GM12878 (cell line): ENCODE data around the gene SDHAF1. TPM values are rescaled to one million over a fixed set of nuclear protein-coding genes. Genes with fewer than 3 reads are reported as not detected.

Experiments
- ATAC-seq: fragments of 200-7000 bp; cut with Tn5 transposase; 3 replicates; pipeline ENCODE4 v1.9.1; 2020; ENCODE audit warnings: mild to moderate bottlenecking, moderate library complexity
- BruUV-seq: library from RNA; stranded (reverse); fragments of 400-500 nt; replicated peaks from 2 replicates; lab custom pipeline; 2021; lab: Mats Ljungman, UMichigan
- CTCF ChIA-PET: fragments of 300-600 bp; sonication (Branson Sonifier 250); formaldehyde crosslinking; extraction: SDS; loops from one replicate; lab custom pipeline; 2021; ENCODE audit warnings: inconsistent platforms; lab: Yijun Ruan, JAX
- POLR2A ChIA-PET: fragments of 350-600 bp; formaldehyde crosslinking; extraction: SDS; loops from one replicate; lab custom pipeline; 2021; ENCODE audit warnings: inconsistent platforms; lab: Charles Lee
- RAD21 ChIA-PET: fragments of 300-600 bp; sonication (Branson Sonifier 250); formaldehyde crosslinking; loops from one replicate; lab custom pipeline; 2023; ENCODE audit warnings: antibody characterized with exemption; ENCODE audit not compliant: unreplicated experiment; lab: Charles Lee
- SMC1A ChIA-PET: fragments of 300-600 bp; sonication (Branson Sonifier 250); formaldehyde crosslinking; loops from one replicate; lab custom pipeline; 2023; ENCODE audit not compliant: unreplicated experiment, uncharacterized antibody; lab: Charles Lee
- DNase-seq: peaks from one replicate; pipeline ENCODE4 v3.0.0-alpha.2; 2011; ENCODE audit warnings: low read depth, low spot score
- FAIRE-seq: peaks from 3 replicates; lab custom pipeline; 2011; peaks lifted over from hg19 to GRCh38; lab: Jason Lieb, UNC
- H2AFZ ChIP-seq: 2 replicates; pipeline ENCODE4 v1.6.0; 2011; ENCODE audit warnings: low read depth, low read length, control low read depth; ENCODE audit not compliant: control insufficient read depth
- H3K27ac ChIP-seq: 2 replicates; pipeline ENCODE4 v1.5.1; 2011; ENCODE audit warnings: control low read depth; ENCODE audit not compliant: control insufficient read depth, insufficient read depth
- H3K27me3 ChIP-seq, 2 experiments: replicated peaks in 1 of 2; 2 replicates each; pipeline versions ENCODE4 v1.6.0 to v1.6.1; 2011; ENCODE audit warnings: low read length in 1 of 2; ENCODE audit not compliant: control insufficient read depth in 2 of 2, insufficient read depth in 2 of 2
- H3K36me3 ChIP-seq, 2 experiments: 2 replicates each; pipeline ENCODE4 v1.5.1; 2011; ENCODE audit warnings: low read length in 1 of 2; ENCODE audit not compliant: control insufficient read depth in 2 of 2, insufficient read depth in 2 of 2
- H3K4me1 ChIP-seq: 2 replicates; pipeline ENCODE4 v1.6.1; 2011; ENCODE audit warnings: mild to moderate bottlenecking, low read length, moderate library complexity, mixed read lengths; ENCODE audit not compliant: control insufficient read depth, insufficient read depth
- H3K4me2 ChIP-seq: 2 replicates; pipeline ENCODE4 v1.6.0; 2011; ENCODE audit warnings: control low read depth; ENCODE audit not compliant: control insufficient read depth, insufficient read depth
- H3K4me3 ChIP-seq: fragments of 200-600 bp; sonication (generic); 2 replicates; pipeline ENCODE4 v1.5.1; 2016
- H3K79me2 ChIP-seq: 2 replicates; pipeline ENCODE4 v1.6.0; 2011; ENCODE audit warnings: low read length; ENCODE audit not compliant: control insufficient read depth, insufficient read depth
- H3K9ac ChIP-seq: 2 replicates; pipeline ENCODE4 v1.8.0; 2011; ENCODE audit warnings: low read length, control low read depth, mixed read lengths; ENCODE audit not compliant: control insufficient read depth, insufficient read depth
- H3K9me3 ChIP-seq: replicated peaks from 3 replicates; pipeline ENCODE4 v1.5.1; 2011; ENCODE audit warnings: mild to moderate bottlenecking, low read length; ENCODE audit not compliant: control insufficient read depth, insufficient read depth
- H4K20me1 ChIP-seq: 2 replicates; pipeline ENCODE4 v1.6.0; 2011; ENCODE audit not compliant: control insufficient read depth, insufficient read depth
- KDM1A ChIP-seq: fragments of 200-600 bp; sonication (generic); IDR thresholded peaks from 2 replicates; pipeline ENCODE4 v1.6.1; 2016; ENCODE audit warnings: borderline replicate concordance
- RB1 ChIP-seq: fragments of 450-650 bp; formaldehyde crosslinking; IDR thresholded peaks from 2 replicates; pipeline ENCODE4 v1.6.1; 2017; ENCODE audit warnings: mild to moderate bottlenecking, borderline replicate concordance
- RBBP5 ChIP-seq: fragments of 200-600 bp; sonication (generic); conservative IDR thresholded peaks from 2 replicates; pipeline ENCODE4 v1.6.1; 2016
- WRNIP1 ChIP-seq: IDR thresholded peaks from 2 replicates; pipeline ENCODE4 v1.6.1; 2011; ENCODE audit warnings: low read depth, low read length, improper control_type of control experiment, borderline replicate concordance
- WGBS: methylation state at CpG from one replicate; pipeline ENCODE4 v1.1.6; 2016; ENCODE audit warnings: low lambda C conversion rate; ENCODE audit not compliant: insufficient replicate concordance, insufficient coverage; ENCODE audit errors: missing lambda C conversion rate; 5-methylcytosine and 5-hydroxymethylcytosine counted together
- in situ Hi-C: fragments of 300-500 bp; cut with MboI; formaldehyde crosslinking; loops from 9 replicates; pipeline ENCODE4 v1.14.3; 2018; ENCODE audit warnings: mixed read lengths
- intact Hi-C: fragments of 100-400 bp; cut with micrococcal nuclease; formaldehyde crosslinking; loops from one replicate; pipeline ENCODE4 v1.14.2; 2022; ENCODE audit not compliant: unreplicated experiment
- polyA plus RNA-seq, 11 experiments: library from polyadenylated mRNA; depleted of rRNA in 4 of 11; unstranded in 6 of 11; stranded (reverse) in 5 of 11; fragments of >200 nt; fragmentation: Nextera tagmentation in 4 of 11; fragmentation: Illumina TruSeq in 1 of 11; extraction: Ambion mirVana in 4 of 11; extraction: Trizol in 1 of 11; gene quantifications; 1 replicate in 1 of 11; 2 replicates in 10 of 11; pipeline versions ENCODE4 v1.2.1 to v1.2.3, GENCODE V29; 2011 to 2016; ENCODE audit warnings: inconsistent platforms in 2 of 11, missing spikeins in 2 of 11, low read depth in 1 of 11
- small RNA-seq: library from RNA; depleted of rRNA; stranded (forward); fragments of <200 nt; gene quantifications from one replicate; pipeline ENCODE3, GENCODE V24; 2014
- total RNA-seq, 4 experiments: library from RNA; depleted of rRNA in 3 of 4; stranded (reverse); fragments of >200 nt in 3 of 4; fragmentation: Illumina TruSeq in 1 of 4; extraction: Trizol in 1 of 4; gene quantifications; 2 replicates each; pipeline versions ENCODE4 v1.2.1 to v1.2.3, GENCODE V29; 2013 to 2021

Gene SDHAF1
- total and polyA plus RNA-seq, 10 of the 15 experiments (the other 5 are each of a cell fraction or from before 2014, with no cell fraction given), result 0.74 to 45.6 (median 24.4) TPM

GRCh38 chr19:36043952-36044351, 49.0 kb downstream of the SDHAF1 start:
- Histone ChIP-seq H3K4me1 (no peaks in the 10 kb centered on the region), H3K4me2 (no peak overlapping the region), H3K4me3 (no peak overlapping the region), H3K9me3 (no peaks in the 10 kb centered on the region), H2AFZ (no peak overlapping the region), H3K9ac (no peak overlapping the region), H3K36me3 (peaks cover 0 to 2% of the 10 kb centered on the region in 2 experiments; a peak in 2 of 4 replicates), H4K20me1 (no peaks in the 10 kb centered on the region), H3K79me2 (no peaks in the 10 kb centered on the region), H3K27ac (no peak overlapping the region), H3K27me3 (no peaks in the 10 kb centered on the region)
- no TSS peak for BruUV-seq
- intact Hi-C loops, result no loop called here
- 100% methylated on average over 2 of the region's 2 CpGs for WGBS
- RAD21 ChIA-PET, result no interaction called here
- ATAC-seq, result no peak
- CTCF ChIA-PET, result no interaction called here
- SMC1A ChIA-PET, result interaction anchor here (0.7 to 1.6 kb wide), 2 partner anchors 30 to 34 kb away, joined by 3 to 5 read pairs; partner anchors contain the start of gene ALKBH6
- TF ChIP-seq WRNIP1 (no peak), RB1 (no peak), RBBP5 (no peak), KDM1A (no peak)
- in situ Hi-C loops, result no loop called here
- FAIRE-seq, result no peak
- POLR2A ChIA-PET, result no interaction called here
- no peak for DNase-seq

Small RNA genes within 50 kb of the gene (small RNA-seq; reads per million reads assigned to genes)
- gene AF038458.1, result not detected

Other genes with a start within 250 kb of the SDHAF1 start
Only the 7 nearest of the 26 such genes appear.
- gene TYROBP, start 86.9 kb upstream of the SDHAF1 start, total RNA-seq (2014; rRNA removed), result 0.44 and 0.62 TPM in 2 replicates
- 0.36 and 0.41 TPM in 2 replicates for gene TYROBP, start 86.9 kb upstream of the SDHAF1 start, total RNA-seq (2014; rRNA removed; fragmentation: Illumina TruSeq; extraction: Trizol)
- 0.40 and 0.54 TPM in 2 replicates for gene TYROBP, start 86.9 kb upstream of the SDHAF1 start, total RNA-seq (2021)
- gene TYROBP, start 86.9 kb upstream of the SDHAF1 start, polyA plus RNA-seq (2011; rRNA removed), result not detected in 2 replicates
- 0.78 TPM in 1 of 2 replicates, not detected in the other for gene TYROBP, start 86.9 kb upstream of the SDHAF1 start, polyA plus RNA-seq (2014; fragmentation: Illumina TruSeq; extraction: Trizol)
- under 1 TPM in 1 of 2 experiments, not detected in 1; 0.33 TPM for gene TYROBP, start 86.9 kb upstream of the SDHAF1 start, polyA plus RNA-seq (2014; fragmentation: Nextera tagmentation; extraction: Ambion mirVana)
- 1.4 and 2.4 TPM in 2 replicates for gene TYROBP, start 86.9 kb upstream of the SDHAF1 start, polyA plus RNA-seq (2014; rRNA removed)
- under 1 TPM; 0.54 to 0.62 TPM for gene TYROBP, start 86.9 kb upstream of the SDHAF1 start, polyA plus RNA-seq (2016; fragmentation: Nextera tagmentation; extraction: Ambion mirVana)
- gene LRFN3, start 58.8 kb upstream of the SDHAF1 start, total RNA-seq (2014; rRNA removed), result 0.76 and 2.0 TPM in 2 replicates
- 0.28 and 0.54 TPM in 2 replicates for gene LRFN3, start 58.8 kb upstream of the SDHAF1 start, total RNA-seq (2014; rRNA removed; fragmentation: Illumina TruSeq; extraction: Trizol)
- 5.8 and 7.3 TPM in 2 replicates for gene LRFN3, start 58.8 kb upstream of the SDHAF1 start, total RNA-seq (2021)
- gene LRFN3, start 58.8 kb upstream of the SDHAF1 start, polyA plus RNA-seq (2011; rRNA removed), result 0.05 TPM in 1 of 2 replicates, not detected in the other
- gene LRFN3, start 58.8 kb upstream of the SDHAF1 start, polyA plus RNA-seq (2014; fragmentation: Illumina TruSeq; extraction: Trizol), result 2.1 and 3.2 TPM in 2 replicates
- gene LRFN3, start 58.8 kb upstream of the SDHAF1 start, polyA plus RNA-seq (2014; fragmentation: Nextera tagmentation; extraction: Ambion mirVana), result under 1 TPM in 1 of 2 experiments, not detected in 1; 0.02 TPM
- 2.6 and 6.6 TPM in 2 replicates for gene LRFN3, start 58.8 kb upstream of the SDHAF1 start, polyA plus RNA-seq (2014; rRNA removed)
- gene LRFN3, start 58.8 kb upstream of the SDHAF1 start, polyA plus RNA-seq (2016; fragmentation: Nextera tagmentation; extraction: Ambion mirVana), result 1 to 10 TPM; 1.6 to 2.6 TPM
- gene SYNE4, start 13.6 kb downstream of the SDHAF1 start, total RNA-seq (2014; rRNA removed), result 0.68 and 0.87 TPM in 2 replicates
- 0.09 and 0.76 TPM in 2 replicates for gene SYNE4, start 13.6 kb downstream of the SDHAF1 start, total RNA-seq (2014; rRNA removed; fragmentation: Illumina TruSeq; extraction: Trizol)
- 0.72 and 1.2 TPM in 2 replicates for gene SYNE4, start 13.6 kb downstream of the SDHAF1 start, total RNA-seq (2021)
- 0.90 and 1.1 TPM in 2 replicates for gene SYNE4, start 13.6 kb downstream of the SDHAF1 start, polyA plus RNA-seq (2011; rRNA removed)
- gene SYNE4, start 13.6 kb downstream of the SDHAF1 start, polyA plus RNA-seq (2014; fragmentation: Illumina TruSeq; extraction: Trizol), result 0.68 and 0.93 TPM in 2 replicates
- gene SYNE4, start 13.6 kb downstream of the SDHAF1 start, polyA plus RNA-seq (2014; fragmentation: Nextera tagmentation; extraction: Ambion mirVana), result under 1 TPM; 0.35 to 0.69 TPM
- 0.72 and 1.2 TPM in 2 replicates for gene SYNE4, start 13.6 kb downstream of the SDHAF1 start, polyA plus RNA-seq (2014; rRNA removed)
- gene SYNE4, start 13.6 kb downstream of the SDHAF1 start, polyA plus RNA-seq (2016; fragmentation: Nextera tagmentation; extraction: Ambion mirVana), result under 1 TPM; 0.71 to 0.81 TPM
- gene ALKBH6, start 19.0 kb downstream of the SDHAF1 start, total RNA-seq (2014; rRNA removed), result 37.1 and 42.5 TPM in 2 replicates
- gene ALKBH6, start 19.0 kb downstream of the SDHAF1 start, total RNA-seq (2014; rRNA removed; fragmentation: Illumina TruSeq; extraction: Trizol), result 22.0 and 22.7 TPM in 2 replicates
- 31.4 and 32.0 TPM in 2 replicates for gene ALKBH6, start 19.0 kb downstream of the SDHAF1 start, total RNA-seq (2021)
- gene ALKBH6, start 19.0 kb downstream of the SDHAF1 start, polyA plus RNA-seq (2011; rRNA removed), result 30.5 and 40.9 TPM in 2 replicates
- gene ALKBH6, start 19.0 kb downstream of the SDHAF1 start, polyA plus RNA-seq (2014; fragmentation: Illumina TruSeq; extraction: Trizol), result 31.5 and 37.2 TPM in 2 replicates
- 1 to 10 TPM; 1.2 to 1.6 TPM for gene ALKBH6, start 19.0 kb downstream of the SDHAF1 start, polyA plus RNA-seq (2014; fragmentation: Nextera tagmentation; extraction: Ambion mirVana)
- 54.8 and 56.5 TPM in 2 replicates for gene ALKBH6, start 19.0 kb downstream of the SDHAF1 start, polyA plus RNA-seq (2014; rRNA removed)
- gene ALKBH6, start 19.0 kb downstream of the SDHAF1 start, polyA plus RNA-seq (2016; fragmentation: Nextera tagmentation; extraction: Ambion mirVana), result 10 to 100 TPM; 35.2 to 41.8 TPM
- gene CLIP3, start 37.7 kb downstream of the SDHAF1 start, total RNA-seq (2014; rRNA removed), result 0.34 and 1.9 TPM in 2 replicates
- gene CLIP3, start 37.7 kb downstream of the SDHAF1 start, total RNA-seq (2014; rRNA removed; fragmentation: Illumina TruSeq; extraction: Trizol), result 0.14 and 0.27 TPM in 2 replicates
- 0.59 and 0.69 TPM in 2 replicates for gene CLIP3, start 37.7 kb downstream of the SDHAF1 start, total RNA-seq (2021)
- 0.30 and 0.45 TPM in 2 replicates for gene CLIP3, start 37.7 kb downstream of the SDHAF1 start, polyA plus RNA-seq (2011; rRNA removed)
- 0.47 and 0.86 TPM in 2 replicates for gene CLIP3, start 37.7 kb downstream of the SDHAF1 start, polyA plus RNA-seq (2014; fragmentation: Illumina TruSeq; extraction: Trizol)
- under 1 TPM in 1 of 2 experiments, not detected in 1; 0.09 TPM for gene CLIP3, start 37.7 kb downstream of the SDHAF1 start, polyA plus RNA-seq (2014; fragmentation: Nextera tagmentation; extraction: Ambion mirVana)
- 0.27 and 0.33 TPM in 2 replicates for gene CLIP3, start 37.7 kb downstream of the SDHAF1 start, polyA plus RNA-seq (2014; rRNA removed)
- 1 to 10 TPM; 1.9 to 2.7 TPM for gene CLIP3, start 37.7 kb downstream of the SDHAF1 start, polyA plus RNA-seq (2016; fragmentation: Nextera tagmentation; extraction: Ambion mirVana)
- gene THAP8, start 59.1 kb downstream of the SDHAF1 start, total RNA-seq (2014; rRNA removed), result 1.6 and 4.4 TPM in 2 replicates
- 0.40 and 0.41 TPM in 2 replicates for gene THAP8, start 59.1 kb downstream of the SDHAF1 start, total RNA-seq (2014; rRNA removed; fragmentation: Illumina TruSeq; extraction: Trizol)
- gene THAP8, start 59.1 kb downstream of the SDHAF1 start, total RNA-seq (2021), result 1.7 and 2.4 TPM in 2 replicates
- 1.8 and 2.8 TPM in 2 replicates for gene THAP8, start 59.1 kb downstream of the SDHAF1 start, polyA plus RNA-seq (2011; rRNA removed)
- 0.55 and 0.91 TPM in 2 replicates for gene THAP8, start 59.1 kb downstream of the SDHAF1 start, polyA plus RNA-seq (2014; fragmentation: Illumina TruSeq; extraction: Trizol)
- gene THAP8, start 59.1 kb downstream of the SDHAF1 start, polyA plus RNA-seq (2014; fragmentation: Nextera tagmentation; extraction: Ambion mirVana), result under 1 TPM; 0.24 to 0.35 TPM
- gene THAP8, start 59.1 kb downstream of the SDHAF1 start, polyA plus RNA-seq (2014; rRNA removed), result 3.6 TPM in 2 replicates
- gene THAP8, start 59.1 kb downstream of the SDHAF1 start, polyA plus RNA-seq (2016; fragmentation: Nextera tagmentation; extraction: Ambion mirVana), result 1 to 10 TPM; 4.2 TPM
- gene WDR62, start 59.7 kb downstream of the SDHAF1 start, total RNA-seq (2014; rRNA removed), result 12.4 and 14.2 TPM in 2 replicates
- gene WDR62, start 59.7 kb downstream of the SDHAF1 start, total RNA-seq (2014; rRNA removed; fragmentation: Illumina TruSeq; extraction: Trizol), result 6.1 and 6.2 TPM in 2 replicates
- gene WDR62, start 59.7 kb downstream of the SDHAF1 start, total RNA-seq (2021), result 18.1 and 20.1 TPM in 2 replicates
- gene WDR62, start 59.7 kb downstream of the SDHAF1 start, polyA plus RNA-seq (2011; rRNA removed), result 3.4 and 7.6 TPM in 2 replicates
- 4.6 and 7.6 TPM in 2 replicates for gene WDR62, start 59.7 kb downstream of the SDHAF1 start, polyA plus RNA-seq (2014; fragmentation: Illumina TruSeq; extraction: Trizol)
- gene WDR62, start 59.7 kb downstream of the SDHAF1 start, polyA plus RNA-seq (2014; fragmentation: Nextera tagmentation; extraction: Ambion mirVana), result under 1 TPM; 0.08 to 0.49 TPM
- 15.3 and 19.6 TPM in 2 replicates for gene WDR62, start 59.7 kb downstream of the SDHAF1 start, polyA plus RNA-seq (2014; rRNA removed)
- 10 to 100 TPM; 19.8 to 20.6 TPM for gene WDR62, start 59.7 kb downstream of the SDHAF1 start, polyA plus RNA-seq (2016; fragmentation: Nextera tagmentation; extraction: Ambion mirVana)